ENCODE results near the gene MCF2. TPM values are rescaled to one million over a fixed set of nuclear protein-coding genes. Genes with fewer than 3 reads are reported as not detected.

MCF2 gene
- total and polyA plus RNA-seq, 2 of the 8 experiments (the other 6 are each of a cell fraction or from before 2014, with no cell fraction given): 0.30 to 0.71 TPM

- TF ChIP-seq, protein P1, sequence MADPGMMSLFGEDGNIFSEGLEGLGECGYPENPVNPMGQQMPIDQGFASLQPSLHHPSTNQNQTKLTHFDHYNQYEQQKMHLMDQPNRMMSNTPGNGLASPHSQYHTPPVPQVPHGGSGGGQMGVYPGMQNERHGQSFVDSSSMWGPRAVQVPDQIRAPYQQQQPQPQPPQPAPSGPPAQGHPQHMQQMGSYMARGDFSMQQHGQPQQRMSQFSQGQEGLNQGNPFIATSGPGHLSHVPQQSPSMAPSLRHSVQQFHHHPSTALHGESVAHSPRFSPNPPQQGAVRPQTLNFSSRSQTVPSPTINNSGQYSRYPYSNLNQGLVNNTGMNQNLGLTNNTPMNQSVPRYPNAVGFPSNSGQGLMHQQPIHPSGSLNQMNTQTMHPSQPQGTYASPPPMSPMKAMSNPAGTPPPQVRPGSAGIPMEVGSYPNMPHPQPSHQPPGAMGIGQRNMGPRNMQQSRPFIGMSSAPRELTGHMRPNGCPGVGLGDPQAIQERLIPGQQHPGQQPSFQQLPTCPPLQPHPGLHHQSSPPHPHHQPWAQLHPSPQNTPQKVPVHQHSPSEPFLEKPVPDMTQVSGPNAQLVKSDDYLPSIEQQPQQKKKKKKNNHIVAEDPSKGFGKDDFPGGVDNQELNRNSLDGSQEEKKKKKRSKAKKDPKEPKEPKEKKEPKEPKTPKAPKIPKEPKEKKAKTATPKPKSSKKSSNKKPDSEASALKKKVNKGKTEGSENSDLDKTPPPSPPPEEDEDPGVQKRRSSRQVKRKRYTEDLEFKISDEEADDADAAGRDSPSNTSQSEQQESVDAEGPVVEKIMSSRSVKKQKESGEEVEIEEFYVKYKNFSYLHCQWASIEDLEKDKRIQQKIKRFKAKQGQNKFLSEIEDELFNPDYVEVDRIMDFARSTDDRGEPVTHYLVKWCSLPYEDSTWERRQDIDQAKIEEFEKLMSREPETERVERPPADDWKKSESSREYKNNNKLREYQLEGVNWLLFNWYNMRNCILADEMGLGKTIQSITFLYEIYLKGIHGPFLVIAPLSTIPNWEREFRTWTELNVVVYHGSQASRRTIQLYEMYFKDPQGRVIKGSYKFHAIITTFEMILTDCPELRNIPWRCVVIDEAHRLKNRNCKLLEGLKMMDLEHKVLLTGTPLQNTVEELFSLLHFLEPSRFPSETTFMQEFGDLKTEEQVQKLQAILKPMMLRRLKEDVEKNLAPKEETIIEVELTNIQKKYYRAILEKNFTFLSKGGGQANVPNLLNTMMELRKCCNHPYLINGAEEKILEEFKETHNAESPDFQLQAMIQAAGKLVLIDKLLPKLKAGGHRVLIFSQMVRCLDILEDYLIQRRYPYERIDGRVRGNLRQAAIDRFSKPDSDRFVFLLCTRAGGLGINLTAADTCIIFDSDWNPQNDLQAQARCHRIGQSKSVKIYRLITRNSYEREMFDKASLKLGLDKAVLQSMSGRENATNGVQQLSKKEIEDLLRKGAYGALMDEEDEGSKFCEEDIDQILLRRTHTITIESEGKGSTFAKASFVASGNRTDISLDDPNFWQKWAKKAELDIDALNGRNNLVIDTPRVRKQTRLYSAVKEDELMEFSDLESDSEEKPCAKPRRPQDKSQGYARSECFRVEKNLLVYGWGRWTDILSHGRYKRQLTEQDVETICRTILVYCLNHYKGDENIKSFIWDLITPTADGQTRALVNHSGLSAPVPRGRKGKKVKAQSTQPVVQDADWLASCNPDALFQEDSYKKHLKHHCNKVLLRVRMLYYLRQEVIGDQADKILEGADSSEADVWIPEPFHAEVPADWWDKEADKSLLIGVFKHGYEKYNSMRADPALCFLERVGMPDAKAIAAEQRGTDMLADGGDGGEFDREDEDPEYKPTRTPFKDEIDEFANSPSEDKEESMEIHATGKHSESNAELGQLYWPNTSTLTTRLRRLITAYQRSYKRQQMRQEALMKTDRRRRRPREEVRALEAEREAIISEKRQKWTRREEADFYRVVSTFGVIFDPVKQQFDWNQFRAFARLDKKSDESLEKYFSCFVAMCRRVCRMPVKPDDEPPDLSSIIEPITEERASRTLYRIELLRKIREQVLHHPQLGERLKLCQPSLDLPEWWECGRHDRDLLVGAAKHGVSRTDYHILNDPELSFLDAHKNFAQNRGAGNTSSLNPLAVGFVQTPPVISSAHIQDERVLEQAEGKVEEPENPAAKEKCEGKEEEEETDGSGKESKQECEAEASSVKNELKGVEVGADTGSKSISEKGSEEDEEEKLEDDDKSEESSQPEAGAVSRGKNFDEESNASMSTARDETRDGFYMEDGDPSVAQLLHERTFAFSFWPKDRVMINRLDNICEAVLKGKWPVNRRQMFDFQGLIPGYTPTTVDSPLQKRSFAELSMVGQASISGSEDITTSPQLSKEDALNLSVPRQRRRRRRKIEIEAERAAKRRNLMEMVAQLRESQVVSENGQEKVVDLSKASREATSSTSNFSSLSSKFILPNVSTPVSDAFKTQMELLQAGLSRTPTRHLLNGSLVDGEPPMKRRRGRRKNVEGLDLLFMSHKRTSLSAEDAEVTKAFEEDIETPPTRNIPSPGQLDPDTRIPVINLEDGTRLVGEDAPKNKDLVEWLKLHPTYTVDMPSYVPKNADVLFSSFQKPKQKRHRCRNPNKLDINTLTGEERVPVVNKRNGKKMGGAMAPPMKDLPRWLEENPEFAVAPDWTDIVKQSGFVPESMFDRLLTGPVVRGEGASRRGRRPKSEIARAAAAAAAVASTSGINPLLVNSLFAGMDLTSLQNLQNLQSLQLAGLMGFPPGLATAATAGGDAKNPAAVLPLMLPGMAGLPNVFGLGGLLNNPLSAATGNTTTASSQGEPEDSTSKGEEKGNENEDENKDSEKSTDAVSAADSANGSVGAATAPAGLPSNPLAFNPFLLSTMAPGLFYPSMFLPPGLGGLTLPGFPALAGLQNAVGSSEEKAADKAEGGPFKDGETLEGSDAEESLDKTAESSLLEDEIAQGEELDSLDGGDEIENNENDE (IDR thresholded peaks at IDR 0.05; ENCODE audit: insufficient replicate concordance, low read length): no peak
- TF ChIP-seq, protein P2, sequence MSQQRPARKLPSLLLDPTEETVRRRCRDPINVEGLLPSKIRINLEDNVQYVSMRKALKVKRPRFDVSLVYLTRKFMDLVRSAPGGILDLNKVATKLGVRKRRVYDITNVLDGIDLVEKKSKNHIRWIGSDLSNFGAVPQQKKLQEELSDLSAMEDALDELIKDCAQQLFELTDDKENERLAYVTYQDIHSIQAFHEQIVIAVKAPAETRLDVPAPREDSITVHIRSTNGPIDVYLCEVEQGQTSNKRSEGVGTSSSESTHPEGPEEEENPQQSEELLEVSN (IDR thresholded peaks at IDR 0.05): peak; percentile 80
- TF ChIP-seq RAD21 (IDR thresholded peaks at IDR 0.05 in 1 of 2, conservative IDR thresholded peaks at IDR 0.05 in 1 of 2; ENCODE audit: low read depth in 2 of 2, low read length in 2 of 2): no peak
- no peak for TF ChIP-seq ASH2L (IDR thresholded peaks at IDR 0.05; ENCODE audit: low read length)
- no peak for TF ChIP-seq SP1 (IDR thresholded peaks at IDR 0.05; ENCODE audit: low read depth, low read length)
- TF ChIP-seq TBP (IDR thresholded peaks at IDR 0.05; ENCODE audit: low read depth, low read length): no peak
- TF ChIP-seq MAFK (IDR thresholded peaks at IDR 0.05; ENCODE audit: low read depth, low read length): no peak
- TF ChIP-seq, protein P3, sequence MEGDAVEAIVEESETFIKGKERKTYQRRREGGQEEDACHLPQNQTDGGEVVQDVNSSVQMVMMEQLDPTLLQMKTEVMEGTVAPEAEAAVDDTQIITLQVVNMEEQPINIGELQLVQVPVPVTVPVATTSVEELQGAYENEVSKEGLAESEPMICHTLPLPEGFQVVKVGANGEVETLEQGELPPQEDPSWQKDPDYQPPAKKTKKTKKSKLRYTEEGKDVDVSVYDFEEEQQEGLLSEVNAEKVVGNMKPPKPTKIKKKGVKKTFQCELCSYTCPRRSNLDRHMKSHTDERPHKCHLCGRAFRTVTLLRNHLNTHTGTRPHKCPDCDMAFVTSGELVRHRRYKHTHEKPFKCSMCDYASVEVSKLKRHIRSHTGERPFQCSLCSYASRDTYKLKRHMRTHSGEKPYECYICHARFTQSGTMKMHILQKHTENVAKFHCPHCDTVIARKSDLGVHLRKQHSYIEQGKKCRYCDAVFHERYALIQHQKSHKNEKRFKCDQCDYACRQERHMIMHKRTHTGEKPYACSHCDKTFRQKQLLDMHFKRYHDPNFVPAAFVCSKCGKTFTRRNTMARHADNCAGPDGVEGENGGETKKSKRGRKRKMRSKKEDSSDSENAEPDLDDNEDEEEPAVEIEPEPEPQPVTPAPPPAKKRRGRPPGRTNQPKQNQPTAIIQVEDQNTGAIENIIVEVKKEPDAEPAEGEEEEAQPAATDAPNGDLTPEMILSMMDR (IDR thresholded peaks at IDR 0.05; ENCODE audit: control extremely low read depth in 1 of 3, insufficient read depth in 1 of 3, low read depth in 1 of 3, low read length in 3 of 3): no peak
- no peak for TF ChIP-seq ZNF274 (IDR thresholded peaks at IDR 0.05; ENCODE audit: borderline replicate concordance, extremely low read depth, low read length)
Observed at GRCh38 chrX:139692506-139692849, 15.5 kb downstream of the MCF2 start (continued).
